Activated CD4-positive, alpha-beta T cell treated with anti-CD3 and anti-CD28 coated beads, Interleukin-2, amount 10 ng/mL, durations not matched to agents 7 days and 5 days (primary cell): Measurements from ENCODE around the gene F2RL2. TPM values are rescaled to one million over a fixed set of nuclear protein-coding genes. Genes with fewer than 3 reads are reported as not detected.

ENCODE experiments used
- CTCF ChIA-PET: fragments of 350-600 bp; sonication (Branson Sonifier 250); formaldehyde crosslinking; loops from one replicate; lab custom pipeline; 2021; ENCODE audit warnings: antibody characterized with exemption; lab: Charles Lee
- POLR2A ChIA-PET: fragments of 350-600 bp; sonication (Branson Sonifier 250); formaldehyde crosslinking; loops from one replicate; lab custom pipeline; 2021; ENCODE audit warnings: antibody characterized with exemption; lab: Charles Lee
- DNase-seq: peaks from one replicate; pipeline ENCODE4 v3.0.0-alpha.2; 2020
- H3K27ac Mint-ChIP-seq: one replicate; pipeline ENCODE4 v1.8.0; 2021; ENCODE audit warnings: mild to moderate bottlenecking, moderate library complexity, mixed read lengths
- H3K27me3 Mint-ChIP-seq: one replicate; pipeline ENCODE4 v1.8.0; 2021; ENCODE audit warnings: mixed read lengths
- H3K36me3 Mint-ChIP-seq: one replicate; pipeline ENCODE4 v1.8.0; 2021; ENCODE audit warnings: low read depth, mixed read lengths
- H3K4me1 Mint-ChIP-seq: one replicate; pipeline ENCODE4 v1.8.0; 2021; ENCODE audit warnings: mixed read lengths
- H3K4me3 Mint-ChIP-seq: one replicate; pipeline ENCODE4 v1.8.0; 2021; ENCODE audit warnings: mild to moderate bottlenecking, moderate library complexity, mixed read lengths
- H3K9me3 Mint-ChIP-seq: one replicate; pipeline ENCODE4 v1.8.0; 2021; ENCODE audit warnings: mixed read lengths
- total RNA-seq, 2 experiments: library from RNA; stranded (reverse); gene quantifications; one replicate each; pipeline ENCODE4 v1.2.3, GENCODE V29; 2021

Gene F2RL2
- total RNA-seq, 2 experiments from 2014 or later, result not detected

- H3K36me3 Mint-ChIP-seq, result peaks cover 26% of the 10 kb centered on the region
- DNase-seq, result no peak
- H3K4me3 Mint-ChIP-seq, result no peak overlapping the region
- H3K9me3 Mint-ChIP-seq, result no peaks in the 10 kb centered on the region
- ChIA-PET CTCF (no interaction called here), POLR2A (no interaction called here)
- no peak overlapping the region for H3K27ac Mint-ChIP-seq
- H3K27me3 Mint-ChIP-seq, result no peaks in the 10 kb centered on the region
- H3K4me1 Mint-ChIP-seq, result peaks cover 22% of the 10 kb centered on the region
These were observed 43.9 kb downstream of the F2RL2 start for GRCh38 chr5:76579166-76579937.

DNA sequence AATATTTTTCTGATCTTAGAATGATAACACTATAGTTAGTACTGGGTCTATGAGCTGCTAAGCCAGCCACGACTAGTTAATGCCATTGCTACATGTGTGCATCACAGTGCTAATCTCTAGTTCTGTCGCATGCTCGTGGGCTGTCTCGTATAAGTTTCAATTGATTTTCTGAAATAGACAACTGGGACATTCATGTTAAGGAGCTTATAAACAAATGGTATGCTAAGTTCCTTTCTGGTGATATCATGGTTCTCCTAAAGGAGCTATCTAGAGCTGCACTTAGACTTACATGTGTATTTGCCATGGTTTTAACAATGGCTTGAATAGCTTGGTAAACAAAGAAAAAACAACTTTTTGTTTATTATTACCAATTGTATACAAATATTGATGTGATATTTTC, 46.2 kb downstream of the F2RL2 start:
- peaks cover 14% of the 10 kb centered on the region for H3K4me1 Mint-ChIP-seq
- no peak overlapping the region for H3K4me3 Mint-ChIP-seq
- POLR2A ChIA-PET, result no interaction called here
- peaks cover 23% of the 10 kb centered on the region for H3K36me3 Mint-ChIP-seq
- DNase-seq, result no peak
- CTCF ChIA-PET, result interaction anchor here (0.7 to 1.6 kb wide), 7 partner anchors 11 to 402 kb away, joined by 3 to 5 read pairs (median 3); no protein-coding TSS in a partner anchor
- H3K9me3 Mint-ChIP-seq, result no peaks in the 10 kb centered on the region
- no peaks in the 10 kb centered on the region for H3K27me3 Mint-ChIP-seq
- no peak overlapping the region for H3K27ac Mint-ChIP-seq

DNA sequence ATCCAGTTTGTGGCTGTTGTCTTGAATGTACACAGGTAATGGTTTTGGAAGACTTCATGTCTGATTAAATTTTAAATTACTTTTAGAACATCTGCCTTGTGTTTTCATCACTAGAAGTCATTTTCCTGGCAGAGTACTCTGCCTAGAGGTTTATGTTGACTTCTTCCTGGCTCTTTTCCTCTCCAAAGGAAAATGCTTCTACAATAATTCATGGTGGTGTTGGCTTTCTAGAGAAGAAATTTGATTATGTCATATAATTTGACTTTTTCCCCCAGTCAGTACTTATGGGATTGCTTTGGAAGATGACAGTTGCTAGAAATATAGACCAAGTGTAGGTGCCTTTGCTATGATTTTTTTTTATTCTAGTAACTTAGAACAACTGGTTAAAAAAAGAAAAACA, 46.8 kb downstream of the F2RL2 start:
- no peaks in the 10 kb centered on the region for H3K27me3 Mint-ChIP-seq
- H3K27ac Mint-ChIP-seq, result no peak overlapping the region
- DNase-seq, result no peak
- H3K36me3 Mint-ChIP-seq, result peaks cover 28% of the 10 kb centered on the region
- H3K4me1 Mint-ChIP-seq, result peaks cover 9% of the 10 kb centered on the region
- CTCF ChIA-PET, result interaction anchor here (1.1 to 1.6 kb wide), 2 partner anchors 10 to 21 kb away, joined by 3 to 4 read pairs; no protein-coding TSS in a partner anchor
- H3K9me3 Mint-ChIP-seq, result no peaks in the 10 kb centered on the region
- H3K4me3 Mint-ChIP-seq, result no peak overlapping the region
- POLR2A ChIA-PET, result no interaction called here

DNA sequence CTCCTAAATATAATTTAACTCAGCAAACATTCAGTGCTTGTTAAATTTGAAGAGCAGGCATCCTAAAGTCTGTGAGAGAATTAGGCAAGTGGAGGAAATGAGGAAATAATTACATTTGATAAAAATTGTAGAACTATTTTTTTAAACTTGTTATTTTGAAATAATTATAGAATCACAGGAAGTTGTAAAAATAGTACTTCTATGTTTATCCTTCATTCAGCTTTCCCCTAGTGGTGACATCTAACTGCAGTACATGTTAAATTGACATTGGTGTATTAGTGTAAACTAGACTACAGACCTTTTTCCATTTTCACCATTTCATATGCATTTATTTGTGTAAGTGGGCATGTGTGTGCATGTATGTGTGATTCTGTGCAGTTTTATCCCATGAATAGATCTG, 51.6 kb downstream of the F2RL2 start:
- no peaks in the 10 kb centered on the region for H3K27me3 Mint-ChIP-seq

DNA sequence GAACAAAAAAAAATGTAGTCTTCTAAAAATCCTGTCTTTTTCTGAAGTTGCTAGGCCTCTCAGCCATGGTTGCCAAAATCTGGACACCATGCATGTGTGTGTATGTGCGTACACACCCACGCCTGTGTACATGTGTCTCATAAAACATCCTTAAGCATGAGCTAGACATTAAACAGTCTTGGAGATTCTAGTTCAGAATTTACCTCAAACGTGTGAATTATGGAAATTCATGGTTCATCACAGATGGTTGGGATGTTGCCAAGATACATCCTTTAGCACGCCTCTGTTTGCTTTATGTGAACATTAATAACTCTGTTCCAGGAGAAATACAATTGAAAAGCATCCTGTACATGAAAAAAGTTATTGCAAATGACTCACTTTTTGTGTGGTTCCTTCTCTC, 53.0 kb downstream of the F2RL2 start:
- H3K4me3 Mint-ChIP-seq, result no peak overlapping the region
- no peaks in the 10 kb centered on the region for H3K4me1 Mint-ChIP-seq
- no peak overlapping the region for H3K27ac Mint-ChIP-seq
- no peaks in the 10 kb centered on the region for H3K9me3 Mint-ChIP-seq
- H3K36me3 Mint-ChIP-seq, result peaks cover 33% of the 10 kb centered on the region
- CTCF ChIA-PET, result interaction anchor here (0.7 to 1.2 kb wide), 2 partner anchors 50 to 592 kb away, joined by 3 read pairs; no protein-coding TSS in a partner anchor
- no peaks in the 10 kb centered on the region for H3K27me3 Mint-ChIP-seq
- POLR2A ChIA-PET, result no interaction called here
- DNase-seq, result no peak

More for the DNA sequence above, 51.6 kb downstream of the F2RL2 start:
- no peak overlapping the region for H3K27ac Mint-ChIP-seq
- DNase-seq, result no peak
- H3K36me3 Mint-ChIP-seq, result peaks cover 26% of the 10 kb centered on the region
- POLR2A ChIA-PET, result no interaction called here
- no peak overlapping the region for H3K4me3 Mint-ChIP-seq
- no peaks in the 10 kb centered on the region for H3K4me1 Mint-ChIP-seq
- H3K9me3 Mint-ChIP-seq, result no peaks in the 10 kb centered on the region
- CTCF ChIA-PET, result interaction anchor here (0.6 to 1.9 kb wide), 4 partner anchors 10 to 1067 kb away, joined by 3 to 8 read pairs (median 4); no protein-coding TSS in a partner anchor

Other genes starting within 250 kb of the F2RL2 start
- 100 to 1,000 TPM in 1 of 2 experiments, 10 to 100 TPM in 1; 90.5 to 117 TPM for gene IQGAP2, start 220.1 kb downstream of the F2RL2 start, total RNA-seq
- gene F2R, start 92.7 kb upstream of the F2RL2 start, total RNA-seq, result 1 to 10 TPM; 5.9 to 7.3 TPM
- gene F2RL1, start 195.6 kb upstream of the F2RL2 start, total RNA-seq, result under 1 TPM; 0.27 to 0.89 TPM
- gene S100Z, start 226.6 kb upstream of the F2RL2 start, total RNA-seq, result 1 to 10 TPM; 1.8 to 2.2 TPM